GM10266 (cell line): Measurements from ENCODE around the gene PCGF6.

ENCODE experiments used
- DNase-seq: peaks from one replicate; pipeline ENCODE4 v3.0.0; 2012; ENCODE audit errors: extremely low spot score
- CTCF ChIP-seq: IDR thresholded peaks from 2 replicates; pipeline ENCODE4 v1.5.1; 2012; ENCODE audit warnings: mild to moderate bottlenecking, low read depth; ENCODE audit not compliant: control insufficient read depth, insufficient read depth; ENCODE audit errors: missing control alignments

Gene PCGF6

GRCh38 chr10:103256613-103257012, 94.3 kb downstream of the PCGF6 start:
- TF ChIP-seq CTCF = no peak
- DNase-seq = no peak

GRCh38 chr10:103254538-103255325, 96.2 kb downstream of the PCGF6 start:
- DNase-seq = no peak
- TF ChIP-seq CTCF = no peak

DNA sequence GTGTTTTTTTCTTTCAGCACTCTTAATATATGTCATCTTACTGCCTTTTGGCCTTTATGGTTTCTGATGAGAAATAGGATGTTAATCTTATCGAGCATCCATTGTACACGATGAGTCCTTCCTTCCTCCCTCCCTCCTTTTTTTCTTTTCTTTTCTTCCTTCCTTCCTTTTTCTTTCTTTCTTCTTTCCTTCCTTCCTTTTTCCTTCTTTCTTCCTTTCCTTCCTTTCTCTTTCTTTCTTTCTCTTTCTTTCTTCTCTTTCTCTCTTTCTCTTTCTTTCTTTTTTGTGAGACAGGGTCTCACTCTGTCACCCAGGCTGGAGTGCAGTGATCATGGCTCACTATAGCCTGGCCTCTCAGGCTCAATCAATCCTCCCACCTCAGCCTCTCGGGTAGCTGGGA, 96.8 kb downstream of the PCGF6 start:
- no peak for DNase-seq
- no peak for TF ChIP-seq CTCF
